Adrenal gland (tissue), 5 donors: ENCODE results near the gene CTU1.

Experiments used
- POLR2A ChIP-seq, 2 donors: fragments of 450-650 bp; IDR thresholded peaks; one replicate each; pipeline ENCODE4 v1.6.1; 2017; ENCODE audit warnings: antibody characterized with exemption in 2 of 2, mild to moderate bottlenecking in 2 of 2, moderate library complexity in 1 of 2
- TF ChIP-seq, protein P1 (sequence below), 6 experiments: fragments of 450-650 bp in 4 of 6; fragments of 200-600 bp in 2 of 6; sonication (generic) in 1 of 6; IDR thresholded peaks; 1 replicate in 5 of 6; 2 replicates in 1 of 6; pipeline versions ENCODE4 v1.5.1 to v1.8.0; 2016 to 2021; ENCODE audit warnings: antibody characterized with exemption in 6 of 6, mild to moderate bottlenecking in 2 of 6, moderate library complexity in 1 of 6
- donor health status: DM: no; HTN: no; CAD: no.

DNA sequence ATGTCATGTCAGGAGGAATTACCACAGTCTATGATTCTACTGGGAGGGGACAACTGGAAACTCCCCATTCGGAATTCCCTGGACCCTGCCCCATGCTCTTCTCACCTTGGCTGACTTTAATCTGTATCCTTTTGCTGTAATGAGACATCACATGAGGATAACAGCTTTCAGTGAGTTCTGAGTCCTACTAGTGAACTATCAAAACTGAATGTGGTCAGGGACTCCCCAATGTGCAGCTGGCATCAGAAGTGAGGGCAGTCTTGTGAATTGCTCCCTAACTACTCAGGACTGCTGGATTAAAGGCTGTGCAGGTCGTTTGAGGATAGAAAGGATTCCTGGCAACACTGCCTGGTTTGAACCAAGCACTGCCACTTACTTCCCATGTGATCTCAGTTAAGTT lies 49.1 kb upstream of the CTU1 start:
- TF ChIP-seq, protein P1, sequence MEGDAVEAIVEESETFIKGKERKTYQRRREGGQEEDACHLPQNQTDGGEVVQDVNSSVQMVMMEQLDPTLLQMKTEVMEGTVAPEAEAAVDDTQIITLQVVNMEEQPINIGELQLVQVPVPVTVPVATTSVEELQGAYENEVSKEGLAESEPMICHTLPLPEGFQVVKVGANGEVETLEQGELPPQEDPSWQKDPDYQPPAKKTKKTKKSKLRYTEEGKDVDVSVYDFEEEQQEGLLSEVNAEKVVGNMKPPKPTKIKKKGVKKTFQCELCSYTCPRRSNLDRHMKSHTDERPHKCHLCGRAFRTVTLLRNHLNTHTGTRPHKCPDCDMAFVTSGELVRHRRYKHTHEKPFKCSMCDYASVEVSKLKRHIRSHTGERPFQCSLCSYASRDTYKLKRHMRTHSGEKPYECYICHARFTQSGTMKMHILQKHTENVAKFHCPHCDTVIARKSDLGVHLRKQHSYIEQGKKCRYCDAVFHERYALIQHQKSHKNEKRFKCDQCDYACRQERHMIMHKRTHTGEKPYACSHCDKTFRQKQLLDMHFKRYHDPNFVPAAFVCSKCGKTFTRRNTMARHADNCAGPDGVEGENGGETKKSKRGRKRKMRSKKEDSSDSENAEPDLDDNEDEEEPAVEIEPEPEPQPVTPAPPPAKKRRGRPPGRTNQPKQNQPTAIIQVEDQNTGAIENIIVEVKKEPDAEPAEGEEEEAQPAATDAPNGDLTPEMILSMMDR (IDR thresholded peaks at IDR 0.05) = no peak
- TF ChIP-seq POLR2A (IDR thresholded peaks at IDR 0.05) = no peak
